Naive thymus-derived CD8-positive, alpha-beta T cell (primary cell): ENCODE data around the gene COL6A3. TPM values are rescaled to one million over a fixed set of nuclear protein-coding genes. Genes with fewer than 3 reads are reported as not detected.

Source experiments
- ATAC-seq, 2 donors: fragments of 150-1000 bp; cut with Tn5 transposase in 1 of 2; sonication (Bioruptor Pico), chemical (Tn5 transposase) in 1 of 2; 1 replicate in 1 of 2; 2 replicates in 1 of 2; pipeline ENCODE4 v1.10.0; 2021; ENCODE audit warnings: mild to moderate bottlenecking in 2 of 2, moderate library complexity in 2 of 2
- POLR2A ChIA-PET: fragments of 350-600 bp; sonication (Branson Sonifier 250); formaldehyde crosslinking; loops from one replicate; lab custom pipeline; 2021; ENCODE audit warnings: antibody characterized with exemption; lab: Charles Lee
- DNase-seq, 10 donors: peaks; one replicate each; pipeline versions ENCODE4 v3.0.0 to v3.0.0-alpha.2; 2020 to 2022
- H3K27ac Mint-ChIP-seq, 10 donors: one replicate each; pipeline ENCODE4 v1.8.0; 2020 to 2022; ENCODE audit warnings: mild to moderate bottlenecking in 10 of 10, mixed read lengths in 10 of 10, moderate library complexity in 4 of 10, inconsistent platforms in 1 of 10
- H3K27me3 Mint-ChIP-seq, 5 donors: one replicate each; pipeline ENCODE4 v1.8.0; 2021 to 2022; ENCODE audit warnings: mixed read lengths in 5 of 5
- H3K36me3 Mint-ChIP-seq, 3 donors: one replicate each; pipeline ENCODE4 v1.8.0; 2020 to 2022; ENCODE audit warnings: mixed read lengths in 3 of 3, mild to moderate bottlenecking in 2 of 3, inconsistent platforms in 1 of 3
- H3K4me1 Mint-ChIP-seq, 4 donors: one replicate each; pipeline ENCODE4 v1.8.0; 2021 to 2022; ENCODE audit warnings: mixed read lengths in 4 of 4
- H3K4me3 Mint-ChIP-seq, 10 donors: one replicate each; pipeline ENCODE4 v1.8.0; 2020 to 2022; ENCODE audit warnings: mild to moderate bottlenecking in 10 of 10, mixed read lengths in 10 of 10, moderate library complexity in 6 of 10, inconsistent platforms in 1 of 10
- H3K9me3 Mint-ChIP-seq, 9 donors: one replicate each; pipeline ENCODE4 v1.8.0; 2020 to 2022; ENCODE audit warnings: mixed read lengths in 9 of 9, mild to moderate bottlenecking in 3 of 9, inconsistent platforms in 1 of 9, moderate library complexity in 1 of 9
- polyA plus RNA-seq, 3 donors: library from polyadenylated mRNA; unstranded; fragments of 300-500 nt; fragmentation: Illumina TruSeq; gene quantifications; one replicate each; pipeline ENCODE4 v1.2.3, GENCODE V29; 2021
- total RNA-seq, 8 experiments: library from RNA in 2 of 8; stranded (reverse) in 2 of 8; gene quantifications; one replicate each; pipeline ENCODE4 v1.2.3 and lab custom pipeline; 2021 to 2026

Gene COL6A3
- total and polyA plus RNA-seq, 5 experiments from 2014 or later, result 0.95 to 4.1 (median 2.0) TPM

DNA sequence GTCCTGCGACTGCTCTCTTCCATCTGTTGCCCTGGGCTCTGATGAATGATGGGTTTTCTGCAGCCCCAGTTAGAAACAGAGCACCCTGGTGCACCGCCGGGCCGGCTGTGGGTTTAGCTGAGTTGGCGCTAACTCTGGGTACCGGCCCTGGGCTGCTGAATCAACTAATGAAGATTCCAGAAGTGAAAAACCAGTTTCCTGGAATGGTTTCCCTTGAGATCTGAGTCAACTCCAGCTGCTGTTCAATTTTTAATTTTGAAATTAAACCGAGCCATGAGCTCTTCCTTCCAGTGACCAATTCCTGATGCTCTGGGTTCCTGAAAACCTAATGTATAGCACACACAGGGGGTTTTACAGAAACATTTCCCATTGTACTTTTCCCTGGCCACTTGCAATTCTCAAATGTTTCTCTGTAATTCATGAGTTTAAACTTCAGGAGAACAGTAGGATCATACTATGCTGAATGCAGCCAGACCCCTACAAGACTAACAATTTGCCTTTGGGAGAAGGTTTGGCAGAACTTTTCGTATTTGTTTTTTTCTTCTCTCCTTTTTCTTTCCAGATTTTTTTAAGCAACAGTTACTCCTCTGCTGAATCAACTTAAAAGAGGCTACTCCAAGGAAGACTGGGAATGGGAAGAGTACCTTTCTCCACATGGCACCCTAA, 5.5 kb downstream of the COL6A3 start:
- Mint-ChIP-seq H3K9me3 (no peaks in the 10 kb centered on the region), H3K27me3 (peaks cover 0 to 6% (median 0%) of the 10 kb centered on the region in 5 donors), H3K4me3 (no peak overlapping the region), H3K4me1 (no peaks in the 10 kb centered on the region), H3K36me3 (peaks cover 0 to 4% (median 0%) of the 10 kb centered on the region in 3 donors), H3K27ac (peak overlapping the region in 2 of 10 donors; percentile 14 to 42)
- DNase-seq (no peak), ATAC-seq (no peak)
- POLR2A ChIA-PET, result no interaction called here

DNA sequence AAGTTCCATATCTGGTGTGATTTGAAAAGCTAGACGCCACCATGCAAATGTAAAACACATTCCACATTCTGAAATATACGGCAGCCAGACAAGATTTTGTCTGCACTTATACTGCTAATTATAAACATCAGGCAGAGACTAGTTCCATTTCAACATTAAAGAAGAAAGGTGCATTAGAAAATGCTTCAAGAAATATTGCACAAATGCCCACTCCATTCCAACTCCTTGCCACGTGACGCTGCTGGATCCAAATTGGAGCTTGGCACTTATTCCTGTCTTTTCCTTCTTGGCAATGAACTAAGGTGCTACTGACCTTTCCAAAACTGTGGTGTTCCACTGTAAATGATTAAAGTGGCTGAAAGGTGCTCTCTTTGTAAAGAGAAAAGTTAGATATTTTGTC, 6.3 kb downstream of the COL6A3 start:
- ATAC-seq, result no peak
- Mint-ChIP-seq H3K27ac (peak overlapping the region in 1 of 10 donors; percentile 14), H3K36me3 (no peaks in the 10 kb centered on the region), H3K27me3 (peaks cover 0 to 6% (median 0%) of the 10 kb centered on the region in 5 donors), H3K9me3 (no peaks in the 10 kb centered on the region), H3K4me1 (no peaks in the 10 kb centered on the region), H3K4me3 (no peak overlapping the region)
- POLR2A ChIA-PET, result no interaction called here
- no peak for DNase-seq

DNA sequence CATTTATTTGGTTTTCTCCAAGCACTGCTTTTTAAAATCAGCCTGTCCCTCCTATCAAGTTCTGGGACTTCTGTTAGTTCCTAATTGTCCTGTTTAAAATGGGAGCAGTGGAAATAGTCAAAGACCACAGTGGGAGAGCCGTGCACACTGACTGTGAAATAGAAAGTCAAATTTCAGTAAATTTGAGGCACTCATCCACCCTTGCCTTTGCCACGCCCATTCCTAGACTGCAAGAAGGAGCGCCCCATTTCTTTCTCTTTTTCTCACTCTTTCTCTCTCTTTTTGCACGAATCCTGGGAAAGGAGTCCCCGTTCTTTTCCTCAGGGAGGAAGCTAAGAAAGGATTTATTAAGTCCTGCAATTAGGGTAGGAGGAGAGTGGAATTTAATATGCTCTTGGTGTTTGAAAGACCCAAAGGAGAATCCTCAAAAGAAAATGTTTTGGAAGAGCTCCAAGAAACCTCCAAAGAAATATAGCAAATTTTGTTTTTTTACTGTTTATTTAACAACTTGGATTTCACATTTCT, 7.5 kb downstream of the COL6A3 start:
- H3K27ac Mint-ChIP-seq, result peak overlapping the region in 1 of 10 donors; percentile 46
- ATAC-seq, result no peak
- no peak for DNase-seq
- H3K4me3 Mint-ChIP-seq, result no peak overlapping the region
- POLR2A ChIA-PET, result interaction anchor here (0.6 kb wide), 1 partner anchor 35 kb away, joined by 4 read pairs; no protein-coding TSS in a partner anchor
- H3K4me1 Mint-ChIP-seq, result no peaks in the 10 kb centered on the region
- H3K27me3 Mint-ChIP-seq, result peaks cover 0 to 6% (median 0%) of the 10 kb centered on the region in 5 donors
- H3K36me3 Mint-ChIP-seq, result no peaks in the 10 kb centered on the region
- H3K9me3 Mint-ChIP-seq, result no peaks in the 10 kb centered on the region

DNA sequence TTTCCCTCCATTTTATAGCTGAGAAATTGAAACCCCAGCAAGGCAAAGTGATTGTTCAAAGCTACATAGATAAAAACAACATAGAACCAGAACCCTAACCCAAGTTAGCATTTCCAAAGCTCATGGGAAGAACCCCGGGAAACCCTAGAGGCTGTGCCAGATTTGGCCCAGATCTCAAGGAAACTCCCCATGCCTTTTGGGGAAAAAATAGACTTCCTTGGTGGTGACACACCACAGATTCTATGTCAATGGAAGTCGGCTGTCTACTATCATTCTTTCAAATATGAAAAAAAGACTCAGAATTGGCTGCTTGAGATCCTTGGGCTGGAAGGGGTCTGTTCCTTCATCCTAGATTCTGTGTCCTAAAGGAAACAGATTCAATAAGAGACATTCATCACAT, 8.4 kb downstream of the COL6A3 start:
- Mint-ChIP-seq H3K27me3 (peaks cover 0 to 6% (median 0%) of the 10 kb centered on the region in 5 donors), H3K36me3 (no peaks in the 10 kb centered on the region), H3K9me3 (no peaks in the 10 kb centered on the region), H3K27ac (no peak overlapping the region), H3K4me3 (no peak overlapping the region), H3K4me1 (no peaks in the 10 kb centered on the region)
- ATAC-seq (no peak), DNase-seq (no peak)
- POLR2A ChIA-PET, result no interaction called here

DNA sequence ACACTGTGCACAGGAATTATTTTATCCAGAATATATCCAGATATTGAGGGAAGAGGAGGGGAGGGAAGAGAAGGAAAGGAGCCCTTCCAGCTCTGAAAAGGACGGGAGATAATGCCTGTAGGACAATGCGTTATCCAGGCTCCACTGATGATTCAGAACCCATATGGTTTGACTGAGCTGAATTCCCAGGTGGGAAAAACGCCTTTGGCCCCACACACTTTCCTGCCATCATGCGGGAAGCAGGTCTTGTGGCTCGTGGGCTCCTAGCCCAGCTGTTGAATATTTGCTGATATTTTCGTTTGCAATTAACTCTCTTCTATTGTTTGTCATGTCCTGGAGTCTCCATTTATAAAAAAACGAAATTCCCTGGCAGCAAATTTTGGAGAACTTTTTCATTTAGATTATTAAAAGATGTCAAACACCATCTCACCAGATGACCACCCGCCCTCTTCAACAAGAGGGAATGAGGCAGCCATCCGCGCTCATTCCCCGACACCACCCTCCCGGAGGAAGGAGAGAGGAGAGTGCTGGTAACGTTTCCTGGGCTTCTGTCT, 8.9 kb downstream of the COL6A3 start:
- Mint-ChIP-seq H3K9me3 (no peaks in the 10 kb centered on the region), H3K27me3 (peaks cover 0 to 6% (median 0%) of the 10 kb centered on the region in 5 donors), H3K27ac (no peak overlapping the region), H3K4me1 (no peaks in the 10 kb centered on the region), H3K36me3 (no peaks in the 10 kb centered on the region), H3K4me3 (no peak overlapping the region)
- no peak for ATAC-seq
- POLR2A ChIA-PET, result no interaction called here
- no peak for DNase-seq

DNA sequence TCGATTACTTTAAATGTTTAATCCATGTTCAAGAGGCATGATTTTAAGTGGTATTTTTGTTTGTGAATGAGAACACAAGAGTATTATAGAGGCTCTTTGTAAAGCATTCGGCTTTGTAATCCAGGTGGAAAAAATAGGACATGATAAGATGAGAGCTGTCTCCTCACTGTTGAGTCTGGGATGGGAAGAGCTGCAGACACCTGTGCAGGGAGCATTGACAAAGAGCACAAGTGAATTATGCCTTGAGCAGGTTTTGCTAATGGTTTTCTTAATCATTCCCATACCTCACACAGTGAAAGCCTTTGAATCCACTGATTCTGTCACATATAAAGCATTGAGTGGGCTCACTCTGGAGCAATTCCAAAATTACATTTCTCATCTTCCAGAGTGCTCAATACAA, 9.6 kb downstream of the COL6A3 start:
- Mint-ChIP-seq H3K27me3 (peaks cover 0 to 6% (median 0%) of the 10 kb centered on the region in 5 donors), H3K4me1 (no peaks in the 10 kb centered on the region), H3K9me3 (no peaks in the 10 kb centered on the region), H3K27ac (no peak overlapping the region), H3K36me3 (no peaks in the 10 kb centered on the region), H3K4me3 (no peak overlapping the region)
- ATAC-seq, result no peak
- POLR2A ChIA-PET, result no interaction called here
- no peak for DNase-seq

DNA sequence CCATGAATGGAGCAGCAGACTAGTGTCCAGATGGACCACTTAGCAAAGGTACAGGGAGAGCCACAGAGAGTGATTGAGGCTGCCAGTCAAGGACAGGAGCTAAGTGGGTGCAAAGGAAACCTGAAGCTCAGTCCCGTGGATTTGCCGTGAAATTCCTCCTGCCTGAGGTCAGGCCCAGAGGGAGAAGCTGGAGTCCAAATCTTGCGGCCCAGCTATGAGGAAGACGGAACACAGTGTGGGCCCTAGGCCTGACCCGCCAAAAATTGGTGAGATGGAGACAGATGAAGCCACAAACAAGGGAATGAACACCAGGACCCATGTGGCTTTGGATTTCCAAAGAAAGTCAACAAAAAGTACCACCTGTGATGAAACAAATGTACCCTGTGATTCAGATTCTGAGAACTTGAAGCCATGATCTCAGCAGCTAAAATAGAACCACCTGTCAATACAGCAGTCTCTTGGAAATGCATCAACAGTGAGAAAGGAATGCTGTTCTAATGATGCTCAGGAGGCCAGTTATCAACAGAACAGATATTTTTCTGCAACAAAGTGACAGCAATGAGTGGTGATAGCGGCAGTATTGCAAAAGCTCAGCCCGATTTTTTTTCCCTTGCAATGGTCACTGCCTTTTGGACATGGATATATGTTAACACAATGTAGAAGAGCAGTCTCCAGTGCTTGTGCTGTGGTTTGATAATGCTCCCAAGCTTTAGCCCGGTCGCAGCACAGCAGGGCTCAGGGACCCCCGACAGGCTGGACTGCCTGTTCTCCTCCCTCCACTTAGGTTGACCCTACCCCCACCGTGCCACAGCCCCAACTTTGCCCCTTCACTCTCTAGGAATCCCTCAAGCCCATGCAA, 10.7 kb downstream of the COL6A3 start:
- H3K9me3 Mint-ChIP-seq, result no peaks in the 10 kb centered on the region
- no peaks in the 10 kb centered on the region for H3K4me1 Mint-ChIP-seq
- DNase-seq (no peak), ATAC-seq (no peak)
- peaks cover 0 to 3% (median 0%) of the 10 kb centered on the region in 5 donors for H3K27me3 Mint-ChIP-seq
- H3K4me3 Mint-ChIP-seq, result no peak overlapping the region
- H3K27ac Mint-ChIP-seq, result peak overlapping the region in 1 of 10 donors; percentile 39
- POLR2A ChIA-PET, result interaction anchor here (0.6 kb wide), 1 partner anchor 108 kb away, joined by 3 read pairs; no protein-coding TSS in a partner anchor
- H3K36me3 Mint-ChIP-seq, result no peaks in the 10 kb centered on the region

DNA sequence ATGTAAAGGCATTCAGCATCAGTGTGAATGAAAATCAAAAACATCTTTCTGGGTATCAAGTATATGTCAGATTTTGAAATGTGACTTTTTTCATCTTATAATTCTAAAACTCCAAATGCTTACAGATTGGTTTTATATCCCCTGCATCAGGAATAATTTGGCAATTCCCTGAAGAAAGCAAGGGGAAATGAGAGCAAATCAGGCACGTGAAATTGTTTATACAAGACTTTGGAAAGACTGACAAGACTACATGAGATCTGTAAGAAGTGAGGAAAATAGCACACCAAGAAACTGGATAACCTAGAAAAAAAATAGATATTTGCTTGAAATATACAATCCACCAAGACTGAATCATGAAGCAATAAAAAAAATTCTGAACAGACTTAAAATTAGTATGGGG, 13.8 kb downstream of the COL6A3 start:
- H3K36me3 Mint-ChIP-seq, result peaks cover 0 to 15% (median 4%) of the 10 kb centered on the region in 3 donors
- no peaks in the 10 kb centered on the region for H3K4me1 Mint-ChIP-seq
- H3K4me3 Mint-ChIP-seq, result no peak overlapping the region
- peaks cover 0 to 2% (median 0%) of the 10 kb centered on the region in 5 donors for H3K27me3 Mint-ChIP-seq
- no peak for ATAC-seq
- H3K27ac Mint-ChIP-seq, result no peak overlapping the region
- H3K9me3 Mint-ChIP-seq, result no peaks in the 10 kb centered on the region
- no peak for DNase-seq
- POLR2A ChIA-PET, result interaction anchor here (0.6 kb wide), 1 partner anchor 1860 kb away, joined by 4 read pairs; no protein-coding TSS in a partner anchor

DNA sequence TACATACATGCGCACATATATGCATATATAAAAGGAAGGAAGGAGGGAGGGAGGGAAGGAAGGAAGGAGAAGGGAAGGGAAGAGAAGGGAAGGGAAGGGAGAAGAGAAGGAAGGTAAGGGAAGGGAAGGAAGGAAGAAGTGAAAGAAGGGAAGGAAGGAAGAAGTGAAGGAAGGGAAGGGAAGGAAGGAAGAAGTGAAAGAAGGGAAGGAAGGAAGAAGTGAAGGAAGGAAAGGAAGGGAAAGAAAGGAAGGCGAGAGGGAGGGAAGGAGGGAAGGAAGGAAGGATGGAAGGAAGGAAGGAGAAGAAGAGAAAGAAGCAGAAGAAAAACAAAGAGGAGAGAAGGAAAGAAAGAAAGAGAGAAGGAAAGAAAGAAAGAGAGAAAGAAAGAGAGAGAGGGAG, 16.9 kb downstream of the COL6A3 start:
- no peak overlapping the region for H3K4me3 Mint-ChIP-seq
- ATAC-seq, result no peak
- H3K9me3 Mint-ChIP-seq, result no peaks in the 10 kb centered on the region
- peaks cover 0 to 3% (median 0%) of the 10 kb centered on the region in 4 donors for H3K4me1 Mint-ChIP-seq
- peaks cover 0 to 22% (median 4%) of the 10 kb centered on the region in 3 donors for H3K36me3 Mint-ChIP-seq
- POLR2A ChIA-PET, result no interaction called here
- H3K27me3 Mint-ChIP-seq, result peaks cover 0 to 2% (median 0%) of the 10 kb centered on the region in 5 donors
- H3K27ac Mint-ChIP-seq, result no peak overlapping the region
- DNase-seq, result no peak

DNA sequence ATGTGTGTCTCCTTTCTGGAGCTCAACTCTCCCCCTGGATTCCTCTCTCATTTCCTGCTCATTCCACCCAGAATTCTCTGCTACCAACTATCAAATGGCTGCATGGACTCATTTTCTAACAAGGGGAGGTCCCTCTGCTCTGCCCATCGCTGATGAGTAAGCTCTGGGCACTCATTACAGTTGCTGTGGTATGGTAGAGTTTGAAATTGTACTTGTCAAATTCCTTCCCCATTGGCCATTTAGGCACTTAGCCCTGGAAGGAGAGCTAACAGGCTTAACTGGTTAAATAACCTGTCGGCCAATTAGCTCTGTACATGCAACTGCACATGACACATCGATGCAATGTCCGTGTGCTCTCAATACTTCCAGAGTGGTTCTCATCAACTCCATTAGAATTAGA, 20.4 kb downstream of the COL6A3 start:
- no peak for ATAC-seq
- Mint-ChIP-seq H3K36me3 (peaks cover 0 to 22% (median 4%) of the 10 kb centered on the region in 3 donors), H3K27ac (peak overlapping the region in 1 of 10 donors; percentile 15), H3K9me3 (no peaks in the 10 kb centered on the region), H3K4me1 (peaks cover 0 to 3% (median 0%) of the 10 kb centered on the region in 4 donors), H3K4me3 (no peak overlapping the region), H3K27me3 (peaks cover 0 to 2% (median 0%) of the 10 kb centered on the region in 5 donors)
- POLR2A ChIA-PET, result no interaction called here
- DNase-seq, result no peak

DNA sequence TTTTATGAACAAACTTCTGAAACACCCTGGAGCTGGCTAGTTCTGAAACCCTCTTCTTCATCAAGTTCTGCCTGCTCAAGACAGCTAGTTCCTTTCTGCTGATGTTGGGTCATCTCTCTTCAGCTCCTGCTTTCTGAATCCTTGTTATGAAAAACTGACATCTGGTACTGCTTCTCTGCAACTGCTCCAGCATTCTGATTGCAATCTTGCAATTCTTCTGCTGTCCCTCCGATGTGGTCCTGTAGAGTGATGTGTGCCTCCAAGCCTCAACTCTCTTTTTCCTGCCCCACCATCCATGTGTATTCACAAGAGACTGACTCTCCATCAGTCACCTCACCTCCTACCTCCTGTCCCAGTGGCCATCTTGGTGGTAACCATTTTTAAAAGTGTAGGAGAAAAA, 21.8 kb downstream of the COL6A3 start:
- no peaks in the 10 kb centered on the region for H3K9me3 Mint-ChIP-seq
- DNase-seq (no peak), ATAC-seq (no peak)
- POLR2A ChIA-PET, result no interaction called here
- H3K4me1 Mint-ChIP-seq, result peaks cover 0 to 3% (median 0%) of the 10 kb centered on the region in 4 donors
- peaks cover 3 to 22% (median 11%) of the 10 kb centered on the region in 3 donors for H3K36me3 Mint-ChIP-seq
- no peak overlapping the region for H3K4me3 Mint-ChIP-seq
- peaks cover 0 to 2% (median 0%) of the 10 kb centered on the region in 5 donors for H3K27me3 Mint-ChIP-seq
- peak overlapping the region in 3 of 10 donors; percentile 20 to 57 (median 38) for H3K27ac Mint-ChIP-seq

DNA sequence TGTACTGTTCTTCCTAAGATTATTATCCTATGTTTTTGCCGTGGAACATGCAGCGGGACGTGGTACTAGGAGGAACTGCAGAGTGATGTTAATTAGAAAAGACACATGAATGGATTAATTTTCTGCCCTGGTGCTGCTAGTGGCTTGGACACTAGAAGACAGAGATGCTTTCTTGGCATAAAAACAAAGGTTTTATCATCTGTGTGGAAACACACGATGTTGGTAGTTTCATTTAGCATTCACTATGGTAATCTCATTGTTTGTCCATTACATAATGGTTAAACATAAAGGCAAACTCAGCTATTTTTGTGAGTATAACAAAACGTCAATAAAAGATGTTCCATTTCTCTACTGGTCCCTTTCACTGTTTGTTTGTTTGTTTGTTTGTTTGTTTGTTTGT, 22.8 kb downstream of the COL6A3 start:
- no peaks in the 10 kb centered on the region for H3K27me3 Mint-ChIP-seq
- no peak overlapping the region for H3K4me3 Mint-ChIP-seq
- H3K36me3 Mint-ChIP-seq, result peaks cover 7 to 16% (median 15%) of the 10 kb centered on the region in 3 donors
- H3K9me3 Mint-ChIP-seq, result no peaks in the 10 kb centered on the region
- no peak for DNase-seq
- H3K27ac Mint-ChIP-seq, result no peak overlapping the region
- POLR2A ChIA-PET, result no interaction called here
- no peak for ATAC-seq
- H3K4me1 Mint-ChIP-seq, result peaks cover 0 to 3% (median 0%) of the 10 kb centered on the region in 4 donors
